Activated naive CD8-positive, alpha-beta T cell treated with anti-CD3 and anti-CD28 coated beads, Interleukin-2, amount 50 U/mL, for 16 hours (primary cell): ENCODE measurements around the gene ANKFN1.

Experiments
- DNase-seq: peaks from one replicate; pipeline ENCODE4 v3.0.0-alpha.2; 2020; ENCODE audit warnings: low read depth, low spot score

The ANKFN1 gene

DNA sequence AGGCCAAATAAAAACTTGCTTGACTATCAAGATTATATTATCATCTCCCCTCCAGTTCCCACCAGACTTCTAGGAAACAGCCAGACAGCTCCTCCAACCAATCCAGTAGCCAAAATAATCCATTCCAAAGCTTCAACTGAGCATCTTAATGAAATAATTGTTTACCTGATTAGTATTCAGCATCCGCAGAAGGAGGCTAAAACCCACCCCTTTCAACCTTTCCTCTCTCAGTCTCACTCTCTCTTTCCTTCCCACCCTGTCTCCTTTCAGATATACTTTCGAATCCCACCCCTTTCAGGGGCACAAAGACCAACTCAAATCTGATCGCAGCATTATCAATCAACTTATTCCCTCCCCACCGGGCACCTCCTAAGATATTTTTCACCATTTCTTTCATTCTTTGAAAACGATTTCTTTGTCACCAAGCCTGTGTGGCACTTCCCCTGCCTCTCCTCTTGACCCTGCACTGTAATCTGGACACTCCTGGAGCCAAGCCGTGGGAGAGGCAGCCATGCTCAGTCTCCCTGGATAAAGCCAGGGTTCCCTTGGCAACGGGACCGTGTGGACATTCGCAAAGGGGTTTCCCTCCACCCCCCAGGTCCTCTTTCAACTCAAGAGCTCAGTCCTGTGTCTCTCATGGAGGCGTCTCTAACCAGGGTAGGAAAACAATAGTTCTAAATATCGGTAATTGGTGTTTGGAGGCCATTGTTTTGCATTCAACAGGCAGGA is at the start of gene ANKFN1:
TSS of gene ANKFN1 (plus strand) at position 602 of the 729 bp plus-strand sequence. CDS start 59,193 bp downstream, outside the sequence.
- DNase-seq: no peak

DNA sequence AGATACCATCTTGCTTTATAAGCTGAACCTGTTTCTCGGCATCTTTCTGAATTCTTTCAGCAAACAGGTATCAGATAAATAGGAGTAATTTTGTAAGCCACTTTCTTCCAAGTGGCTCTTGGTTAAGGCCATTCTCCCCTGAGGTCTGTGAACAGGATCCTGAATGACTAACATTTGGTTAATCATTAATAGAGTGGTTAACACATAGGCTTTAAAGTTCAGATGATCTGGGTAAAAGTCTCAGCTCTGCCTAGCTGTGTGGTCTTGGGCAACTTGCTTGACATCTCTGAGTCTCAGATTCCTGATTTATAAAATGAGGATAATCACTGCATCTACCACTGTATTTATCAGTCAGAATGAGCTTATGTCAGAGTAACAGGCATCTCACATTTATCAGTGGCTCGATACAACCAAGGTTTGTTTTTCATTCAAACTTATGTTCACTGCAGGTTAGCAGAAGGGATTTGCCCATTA is 44.4 kb upstream of the ANKFN1 start:
- DNase-seq: no peak

DNA sequence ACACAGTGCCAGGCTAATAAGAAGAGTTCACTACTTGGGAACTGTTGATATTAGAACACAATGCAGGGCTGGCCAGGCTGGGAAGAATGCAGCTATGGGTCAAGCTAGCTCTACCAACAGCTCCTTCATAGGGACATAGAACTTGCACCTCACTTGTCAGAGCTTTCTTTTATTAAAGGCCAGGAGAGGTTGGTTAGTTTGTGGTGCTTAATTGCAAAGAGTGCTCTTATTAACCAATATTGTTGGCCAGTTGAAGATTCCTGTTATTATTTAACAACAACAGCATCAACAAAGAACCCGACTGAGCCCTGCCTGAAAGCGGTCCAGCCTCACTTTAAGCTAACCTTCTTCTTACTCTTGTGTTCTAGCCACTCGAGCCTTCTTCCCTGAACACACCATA is 43.4 kb upstream of the ANKFN1 start:
- no peak for DNase-seq

GRCh38 chr17:56110463-56111135 is 42.7 kb upstream of the ANKFN1 start:
- no peak for DNase-seq

DNA sequence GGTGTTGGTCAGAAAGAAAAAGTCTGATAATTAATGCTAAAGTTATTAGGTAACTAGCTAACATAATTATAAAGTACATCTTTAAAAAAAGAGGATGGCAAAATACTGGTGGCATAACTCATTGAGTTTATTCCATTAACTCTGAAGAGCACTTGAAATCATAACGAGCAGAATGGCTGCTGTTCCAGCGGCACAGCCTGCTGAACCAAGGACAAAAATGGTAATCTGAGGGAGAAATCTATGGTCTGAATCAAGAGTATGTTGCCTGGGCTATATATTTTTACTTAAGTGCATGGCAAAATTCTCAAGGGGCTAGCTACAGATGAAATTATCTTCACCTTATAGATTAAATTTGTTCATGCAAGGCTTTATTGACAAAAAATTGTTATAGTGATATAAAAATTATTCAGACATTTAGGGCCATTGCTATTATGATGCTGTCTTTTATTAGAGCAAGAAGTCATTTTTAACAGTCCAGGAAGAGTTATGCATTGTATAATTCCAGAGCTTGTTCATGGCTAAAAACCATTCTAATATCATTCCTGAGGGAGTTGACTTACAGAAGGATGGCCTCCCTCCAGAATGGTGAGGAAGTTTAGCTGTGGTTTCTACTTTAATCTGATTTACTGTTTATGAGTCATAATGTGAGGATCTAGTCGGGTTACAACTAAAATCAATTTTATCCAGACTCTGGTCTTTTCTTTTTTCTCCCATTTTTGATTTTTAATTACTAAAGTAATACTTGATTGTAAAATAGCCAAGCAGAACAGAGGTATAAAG is 41.4 kb upstream of the ANKFN1 start:
- no peak for DNase-seq

DNA sequence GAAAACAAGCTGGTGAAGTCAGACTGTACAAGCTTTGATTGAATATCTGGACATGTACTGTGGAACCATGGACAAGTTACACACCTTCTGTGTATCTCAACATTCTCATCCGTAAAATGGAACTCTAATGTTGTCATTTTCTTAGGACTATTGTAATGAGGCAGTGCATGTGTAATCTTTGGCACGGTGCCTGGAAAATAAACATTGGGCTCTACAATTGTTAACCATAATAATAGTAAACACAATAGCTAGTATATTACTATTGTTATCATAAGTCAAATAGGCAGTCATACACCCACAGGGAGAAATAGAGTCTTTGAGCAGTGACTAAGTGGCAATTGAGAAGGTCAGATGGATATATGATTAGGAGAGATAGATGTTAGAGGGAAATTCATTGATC is 39.8 kb upstream of the ANKFN1 start:
- DNase-seq: no peak

DNA sequence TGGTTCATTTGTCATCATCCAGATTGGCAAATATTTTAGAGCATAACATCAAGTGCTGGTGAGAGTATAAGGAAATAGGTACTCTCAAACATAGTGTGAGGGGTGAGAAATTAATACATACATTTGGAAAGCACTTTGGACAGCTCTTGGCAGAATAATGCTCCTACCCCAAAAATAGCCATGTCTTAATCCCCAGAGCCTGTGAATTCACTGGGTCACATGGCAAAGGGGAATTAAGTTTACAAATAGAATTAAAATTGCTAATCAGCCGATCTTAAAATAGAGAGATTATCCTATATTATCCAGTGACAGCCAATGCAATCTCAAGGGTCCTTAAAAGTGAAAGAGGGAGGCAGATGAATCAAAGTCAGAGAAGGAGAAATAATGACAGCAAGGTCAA is 38.8 kb upstream of the ANKFN1 start:
- no peak for DNase-seq

- DNase-seq: no peak
Observed at GRCh38 chr17:56119191-56119590, 34.1 kb upstream of the ANKFN1 start.

DNA sequence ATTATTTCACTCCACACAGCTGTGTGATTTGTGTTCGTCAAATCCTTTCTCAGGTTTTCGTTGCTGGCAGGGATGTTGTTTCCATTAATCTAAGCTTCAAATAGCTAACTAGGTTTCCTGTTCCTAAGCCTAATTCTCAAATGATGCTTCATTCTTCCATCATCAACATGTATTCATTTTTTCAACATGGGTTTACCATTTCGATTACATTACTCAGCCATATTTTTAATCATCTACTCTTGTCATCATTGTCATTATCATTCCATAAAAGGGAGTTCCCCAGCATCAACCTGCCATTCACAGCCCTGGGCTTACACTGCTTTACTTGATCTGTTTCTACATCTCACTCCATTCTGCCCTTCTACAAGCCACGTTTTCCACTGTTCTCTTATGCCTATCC is 33.3 kb upstream of the ANKFN1 start:
- no peak for DNase-seq

DNA sequence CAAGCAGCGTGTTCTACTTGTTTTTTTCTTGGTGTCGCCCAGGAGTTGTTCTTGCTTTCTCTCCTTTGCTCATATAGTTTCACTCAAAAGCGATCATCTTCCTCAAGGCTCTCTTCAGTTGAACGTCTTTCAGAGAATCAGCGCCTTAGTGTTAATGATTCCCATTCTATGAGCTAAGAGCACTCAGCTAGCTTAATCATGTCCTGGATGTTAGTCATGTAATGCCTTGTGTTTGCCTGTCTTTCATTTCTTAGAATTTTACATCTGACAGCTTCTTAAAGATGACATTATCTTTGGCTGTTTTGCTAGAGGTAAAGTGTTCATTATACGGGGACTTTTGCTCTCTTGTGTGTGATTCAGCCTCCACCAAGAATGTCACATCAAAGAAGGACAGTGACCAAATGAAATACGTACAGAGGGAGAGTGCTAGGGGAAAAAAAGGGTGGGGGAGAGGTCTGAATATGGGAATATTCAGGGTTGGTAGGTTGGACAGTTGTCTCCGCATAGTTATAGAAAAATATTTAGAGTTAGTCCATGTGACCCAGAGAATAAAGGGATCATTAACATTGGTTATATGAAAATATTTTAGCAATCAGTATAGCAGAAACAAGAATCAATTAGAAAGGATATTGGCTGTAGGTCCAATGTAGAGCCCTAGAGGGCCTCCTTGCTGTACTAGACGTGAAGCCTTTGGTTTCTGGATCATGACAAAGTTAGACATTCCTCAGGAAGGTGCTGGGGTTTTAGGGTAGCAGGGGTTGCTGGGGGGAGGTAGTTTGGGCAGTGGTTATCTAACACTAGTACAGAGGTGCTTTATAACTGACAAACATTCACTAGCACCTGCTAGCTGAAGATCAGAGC is 31.9 kb upstream of the ANKFN1 start:
- no peak for DNase-seq

DNA sequence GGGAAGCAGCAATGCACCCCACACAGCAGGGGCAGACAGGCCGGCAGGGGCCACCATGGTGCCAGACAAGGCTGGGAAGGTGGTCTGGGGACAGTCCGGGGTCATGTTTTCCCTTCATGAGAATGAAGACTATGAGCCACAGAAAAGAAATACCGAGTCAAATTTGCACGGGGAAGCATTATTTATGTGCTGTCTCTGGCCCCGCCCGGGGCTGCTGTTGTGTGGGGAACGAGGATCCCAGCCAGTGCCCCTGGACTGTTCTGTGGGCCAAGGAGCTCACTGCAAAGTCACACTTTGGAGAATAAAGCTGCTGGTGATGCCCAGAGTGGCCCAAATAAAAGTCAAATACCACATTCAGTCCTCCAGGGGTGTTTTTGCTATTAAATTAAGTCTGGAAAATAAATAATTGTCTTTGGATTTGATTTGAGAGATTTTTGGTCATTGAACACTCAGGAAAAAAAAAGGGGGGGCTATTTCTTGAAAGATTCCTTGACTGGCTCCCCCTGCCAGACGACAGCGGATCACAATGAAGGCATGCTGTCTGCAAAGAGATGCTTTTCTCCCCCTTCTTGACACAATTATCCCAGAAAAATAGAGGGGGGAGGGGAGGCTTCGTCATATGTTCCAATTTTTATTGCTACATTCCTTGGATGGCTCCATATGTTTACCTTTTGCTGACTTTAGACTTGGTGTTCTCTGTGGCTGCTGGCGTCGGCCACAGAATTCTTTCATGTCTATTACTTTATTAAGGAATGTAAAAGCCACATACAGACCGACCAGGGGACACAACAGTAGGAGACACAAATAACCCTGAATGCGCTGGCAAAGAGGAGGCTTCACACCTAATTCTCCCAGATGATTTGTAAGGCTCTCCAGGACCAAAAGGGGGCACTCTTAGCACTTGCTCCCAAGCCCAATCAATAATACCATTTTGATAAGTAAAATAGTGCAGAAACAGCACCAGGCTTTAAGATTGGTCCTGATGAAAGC is 27.1 kb upstream of the ANKFN1 start:
- DNase-seq: no peak

DNA sequence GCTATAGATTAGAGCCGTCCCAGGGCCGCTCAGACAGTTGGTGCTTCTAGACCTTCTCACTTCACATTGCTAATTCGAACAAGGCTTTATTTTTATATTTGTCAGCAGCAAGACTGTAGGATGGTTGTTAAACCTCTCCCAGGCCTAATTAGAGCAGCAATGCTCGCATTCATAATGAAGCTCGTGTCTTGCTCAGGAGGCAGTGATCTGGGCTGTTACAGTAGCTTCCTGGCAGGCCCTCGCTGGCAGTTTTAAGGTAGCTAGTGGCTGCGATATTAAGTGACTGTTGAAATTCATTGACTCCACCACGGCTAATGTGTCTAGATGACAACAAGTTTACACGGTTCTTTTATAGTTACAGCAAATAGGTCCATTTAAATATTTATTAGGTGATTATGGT is 23.2 kb upstream of the ANKFN1 start:
- DNase-seq: no peak

DNA sequence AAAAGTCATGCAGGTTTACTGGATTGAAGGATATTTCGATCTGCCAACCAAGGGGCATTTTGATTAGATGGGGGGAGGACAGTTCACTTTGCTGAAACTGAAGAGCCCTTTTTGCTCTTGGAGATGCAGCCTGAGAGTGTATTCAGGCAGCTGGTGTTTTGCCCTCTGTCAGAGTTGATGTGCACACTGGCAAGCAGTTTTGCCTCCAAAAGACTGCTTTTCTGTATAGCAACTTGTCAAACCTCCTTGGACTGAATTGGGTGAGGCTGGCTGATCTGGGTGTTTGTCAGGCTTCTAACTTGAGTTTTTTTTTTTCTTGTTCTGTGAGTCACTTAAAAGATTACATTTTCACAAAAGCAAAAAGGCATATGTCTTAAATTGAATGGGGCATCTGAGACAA is 22.6 kb upstream of the ANKFN1 start:
- no peak for DNase-seq

- DNase-seq: no peak
Observed at GRCh38 chr17:56131431-56131830, 21.8 kb upstream of the ANKFN1 start.

GRCh38 chr17:56136301-56136700 is 17.0 kb upstream of the ANKFN1 start:
- no peak for DNase-seq

DNA sequence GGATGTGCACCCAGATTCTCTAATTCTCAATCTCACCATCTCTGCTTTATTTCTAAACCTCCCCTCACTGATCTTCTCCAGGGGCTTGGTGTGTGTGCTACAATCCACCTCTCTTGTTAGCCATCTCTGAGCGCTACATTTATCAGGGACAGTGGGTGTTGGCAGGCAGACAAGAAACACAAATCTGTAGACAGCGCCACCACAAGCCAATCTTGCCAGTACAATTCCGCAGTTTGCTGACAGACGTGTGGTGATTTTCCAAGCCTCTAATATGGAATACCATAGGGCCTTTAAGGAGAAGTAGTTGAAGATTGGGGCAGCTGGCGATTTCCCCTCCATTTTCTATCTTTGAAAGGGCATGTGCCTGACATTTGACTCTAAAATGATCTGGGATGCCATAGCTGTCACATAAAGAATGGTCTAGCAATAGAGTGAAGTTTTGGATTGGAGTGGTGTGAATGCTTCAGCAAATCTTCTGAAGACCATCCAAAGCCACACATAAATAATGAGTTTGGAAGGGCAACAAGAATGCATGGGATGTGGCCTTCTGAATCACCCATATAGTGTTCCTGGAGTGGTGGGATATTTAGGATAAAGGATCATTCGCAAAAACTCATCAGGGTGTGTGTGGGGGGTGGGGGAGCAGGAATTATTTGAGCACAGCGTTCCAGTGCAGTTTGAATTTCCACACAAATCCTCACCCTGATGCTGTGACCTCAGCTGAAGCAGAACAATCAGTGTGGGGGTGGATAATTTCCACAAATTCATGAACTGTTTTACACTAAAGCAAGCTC is 12.0 kb upstream of the ANKFN1 start:
- no peak for DNase-seq

GRCh38 chr17:56142325-56142724 is 10.9 kb upstream of the ANKFN1 start:
- DNase-seq: no peak

- no peak for DNase-seq
Observed at GRCh38 chr17:56142781-56143180, 10.5 kb upstream of the ANKFN1 start.

- DNase-seq: no peak
Observed at GRCh38 chr17:56144223-56144622, 9.1 kb upstream of the ANKFN1 start.
